SJCRH30 (cell line): Measurements from ENCODE around the gene BACE1. TPM values are rescaled to one million over a fixed set of nuclear protein-coding genes. Genes with fewer than 3 reads are reported as not detected.

Experiments used
- total RNA-seq: library from RNA; depleted of rRNA; stranded (reverse); fragments of >200 nt; shearing (Covaris generic); gene quantifications from 2 replicates; pipeline ENCODE4 v1.2.3, GENCODE V29; 2014; rRNA removed

BACE1 gene
- total RNA-seq, 1 experiment from 2014 or later: 2.3 TPM

Other genes with a start within 250 kb of the BACE1 start
- gene SIK3, start 217.8 kb downstream of the BACE1 start, total RNA-seq: 8.5 and 10.0 TPM in 2 replicates
- gene PAFAH1B2, start 172.0 kb downstream of the BACE1 start, total RNA-seq: 70.2 and 72.8 TPM in 2 replicates
- 13.7 and 15.0 TPM in 2 replicates for gene SIDT2, start 137.5 kb downstream of the BACE1 start, total RNA-seq
- 3.7 and 4.2 TPM in 2 replicates for gene TAGLN, start 116.9 kb downstream of the BACE1 start, total RNA-seq
- gene PCSK7, start 84.2 kb downstream of the BACE1 start, total RNA-seq: 9.9 and 12.6 TPM in 2 replicates
- 9.5 and 12.4 TPM in 2 replicates for gene RNF214, start 83.6 kb downstream of the BACE1 start, total RNA-seq
- gene BACE1-AS, start 24.9 kb downstream of the BACE1 start, total RNA-seq: 4.2 and 4.7 TPM in 2 replicates
- gene CEP164, start 11.6 kb upstream of the BACE1 start, total RNA-seq: 12.6 and 13.5 TPM in 2 replicates